HG03135 (cell line): ENCODE measurements around the gene JMY.
"Not testable (repeated sequence)": the region's sequence is repeated elsewhere in the genome, so short reads cannot be mapped to it uniquely, and the experiment has no call there.

Experiments used
- ATAC-seq: cut with Tn5 transposase; IDR thresholded peaks from one replicate; pipeline ENCODE4 v1.9.1; 2021; ENCODE audit warnings: mild to moderate bottlenecking, moderate library complexity; ENCODE audit not compliant: unreplicated experiment

Gene JMY

GRCh38 chr5:79236970-79237739 is 1.2 kb downstream of the JMY start:
- peak; percentile 26 for ATAC-seq

DNA sequence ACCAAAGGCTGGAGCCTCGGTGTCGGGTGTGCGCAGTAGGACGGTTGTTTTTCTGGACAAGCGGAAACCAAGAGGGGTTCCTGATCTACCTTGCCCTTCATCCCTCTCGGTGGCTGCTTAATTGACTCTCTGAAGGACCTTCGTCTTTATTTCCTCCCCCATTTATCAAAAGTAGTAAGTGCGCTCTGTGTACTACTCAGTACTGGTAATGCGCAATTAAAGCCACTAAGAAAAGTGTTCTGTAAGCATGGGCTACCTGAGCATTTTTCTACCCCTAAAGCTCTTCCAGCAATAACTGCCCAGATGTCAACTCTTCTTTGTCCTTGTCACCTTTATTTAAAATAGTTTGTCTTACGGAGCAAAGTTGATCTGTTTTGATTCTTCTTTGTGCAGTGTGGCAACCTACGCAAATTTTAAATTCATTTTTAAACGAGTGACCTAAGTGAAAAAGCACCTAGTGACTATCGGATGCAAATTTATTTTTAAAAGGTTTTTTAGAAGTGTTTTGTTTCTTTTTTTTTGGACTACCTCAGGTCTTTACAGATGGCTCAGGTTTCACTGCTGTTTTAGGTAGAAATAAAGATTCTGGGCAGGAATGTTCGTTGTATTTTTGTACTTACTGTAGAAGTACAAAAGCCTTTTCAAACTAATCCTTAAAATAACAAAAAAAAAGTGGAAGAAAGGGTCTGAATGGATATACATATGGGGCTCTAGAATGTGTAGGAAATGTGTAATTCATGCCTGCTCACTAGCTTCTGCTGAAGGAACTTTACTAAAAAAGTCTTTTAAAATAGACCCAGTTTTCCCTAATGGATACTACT is 2.0 kb downstream of the JMY start:
- no peak for ATAC-seq

DNA sequence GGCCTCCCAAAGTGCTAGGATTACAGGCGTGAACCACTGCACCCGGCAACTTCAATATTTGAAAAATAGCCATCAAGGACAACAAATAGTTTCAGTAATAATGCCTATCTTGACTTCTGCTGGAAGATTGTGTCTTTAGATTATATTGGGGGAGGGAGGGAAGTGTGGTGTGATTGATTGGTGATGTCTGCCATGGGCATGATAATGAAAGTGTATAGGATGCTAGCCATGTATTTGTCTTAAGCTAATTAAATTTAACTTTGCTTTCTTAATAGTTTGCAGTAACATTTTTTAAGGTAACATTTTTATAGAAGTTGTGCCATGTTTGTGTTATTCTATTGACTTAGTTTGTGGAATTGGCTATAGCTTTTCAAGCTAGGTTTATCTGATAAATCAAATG is 4.6 kb downstream of the JMY start:
- no peak for ATAC-seq

DNA sequence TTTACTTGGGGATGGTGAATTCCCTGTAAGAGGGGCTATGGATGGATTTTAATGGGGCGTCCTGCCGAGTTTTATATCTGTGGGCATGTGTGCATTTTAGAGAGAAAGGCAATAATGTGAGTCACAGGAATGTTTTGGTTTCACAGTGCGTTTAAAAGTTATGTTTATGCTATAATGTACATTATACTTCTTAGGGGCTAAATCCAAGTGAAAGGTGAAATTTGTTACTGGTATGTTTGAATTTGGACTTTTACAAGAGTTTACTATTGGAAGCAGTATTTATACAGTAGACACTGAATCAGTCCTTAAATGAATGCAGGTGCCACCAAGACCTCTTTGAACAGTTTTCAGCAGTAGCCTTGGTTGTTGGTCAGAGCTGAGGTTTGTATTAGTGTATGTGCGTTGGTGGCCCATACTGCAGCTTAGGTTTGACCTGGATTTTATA is 5.6 kb downstream of the JMY start:
- no peak for ATAC-seq

DNA sequence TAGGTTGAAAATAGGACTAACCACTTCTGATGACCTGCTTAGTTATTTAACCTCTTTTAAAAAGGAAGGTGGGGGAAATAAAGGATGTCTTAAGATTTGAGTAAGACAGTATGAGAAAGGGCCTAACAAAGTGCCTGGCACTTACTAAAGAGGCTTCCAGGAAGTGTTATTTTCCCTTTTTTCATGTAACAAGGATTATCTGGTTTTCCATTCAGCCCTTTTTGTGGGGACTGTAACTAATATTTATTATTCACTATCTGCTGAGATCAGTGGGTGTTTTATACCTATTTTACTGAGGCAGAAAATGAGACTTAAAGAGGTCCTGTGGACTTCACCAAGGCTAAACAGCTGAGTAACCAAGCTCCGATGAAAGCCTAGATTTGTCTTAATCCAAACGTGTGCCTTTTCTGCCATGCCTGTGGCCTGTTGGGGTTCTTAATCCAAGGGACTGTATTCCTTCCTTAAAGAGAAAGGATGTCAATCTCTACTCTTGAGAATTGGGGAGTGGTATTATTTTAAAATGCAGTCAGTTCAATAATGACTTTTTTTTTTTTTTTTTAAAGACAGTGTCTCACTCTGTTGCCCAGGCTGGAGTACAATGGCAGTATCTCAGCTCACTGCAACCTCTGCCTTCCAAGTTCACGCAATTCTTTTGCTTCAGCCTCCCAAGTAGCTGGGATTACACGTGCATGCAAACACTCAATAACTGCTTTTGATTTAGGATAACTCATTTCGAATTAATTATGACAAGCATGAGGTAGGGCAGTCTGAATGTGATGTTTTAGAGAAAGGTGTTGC is 6.5 kb downstream of the JMY start:
- ATAC-seq, result no peak

DNA sequence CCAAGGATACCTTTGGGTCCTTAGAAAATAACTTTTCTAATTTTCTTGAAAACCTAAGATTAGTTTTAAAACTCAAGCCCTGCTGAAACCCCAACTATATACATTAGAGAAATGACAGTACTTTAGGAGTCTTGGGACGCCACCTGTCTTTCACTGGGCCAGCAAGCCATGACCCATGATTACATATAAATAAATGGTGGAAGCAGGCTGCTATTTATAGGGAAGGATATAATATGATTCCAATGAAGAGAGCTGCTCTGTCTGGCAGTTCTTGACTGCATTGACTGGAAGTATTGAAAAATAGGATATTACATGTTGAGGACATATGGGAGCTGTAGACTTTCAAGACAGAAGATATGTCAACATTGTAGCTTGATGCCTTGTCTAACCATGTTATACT is 7.3 kb downstream of the JMY start:
- no peak for ATAC-seq

- ATAC-seq, result not testable (repeated sequence)
Measured at GRCh38 chr5:79254067-79254466, 18.1 kb downstream of the JMY start.

DNA sequence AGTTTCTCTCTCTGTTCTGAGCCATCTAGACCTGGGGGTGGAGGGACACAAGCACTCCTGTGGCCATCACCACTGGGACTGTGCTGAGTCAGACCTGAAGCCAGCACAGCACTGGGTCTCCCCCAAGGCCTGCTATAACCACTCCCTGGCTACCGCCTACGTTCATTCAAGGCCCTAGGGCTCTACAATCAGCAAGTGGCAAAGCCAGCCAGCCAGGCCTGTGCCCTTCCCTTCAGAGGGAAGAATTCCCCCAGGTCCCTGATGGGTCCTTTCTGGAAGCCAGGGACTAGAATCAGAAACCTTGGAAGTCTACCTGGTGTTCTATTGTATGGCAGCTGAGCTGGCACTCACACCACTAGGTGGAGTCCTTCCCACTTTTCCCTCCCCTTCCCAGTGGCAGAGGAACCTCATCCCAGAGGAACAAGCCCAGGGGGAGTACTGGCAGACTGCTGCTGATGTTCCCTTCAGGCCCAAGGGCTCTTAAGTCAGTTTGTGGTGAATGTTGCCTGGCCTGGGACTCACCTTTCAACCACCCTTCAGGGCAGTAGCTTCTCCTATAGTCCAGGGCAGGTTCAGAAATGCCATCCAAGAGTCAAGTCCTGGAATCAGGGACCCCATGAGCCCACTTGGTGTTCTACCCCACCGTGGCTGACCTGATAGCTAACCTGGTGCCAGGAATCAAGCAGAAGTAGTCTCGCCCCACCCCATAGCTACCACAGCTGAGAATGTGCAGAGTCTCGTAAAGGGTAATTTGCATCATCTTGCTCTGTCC is 20.0 kb downstream of the JMY start:
- ATAC-seq, result no peak

GRCh38 chr5:79256563-79256962 is 20.6 kb downstream of the JMY start:
- no peak for ATAC-seq

GRCh38 chr5:79257314-79257713 is 21.4 kb downstream of the JMY start:
- no peak for ATAC-seq

DNA sequence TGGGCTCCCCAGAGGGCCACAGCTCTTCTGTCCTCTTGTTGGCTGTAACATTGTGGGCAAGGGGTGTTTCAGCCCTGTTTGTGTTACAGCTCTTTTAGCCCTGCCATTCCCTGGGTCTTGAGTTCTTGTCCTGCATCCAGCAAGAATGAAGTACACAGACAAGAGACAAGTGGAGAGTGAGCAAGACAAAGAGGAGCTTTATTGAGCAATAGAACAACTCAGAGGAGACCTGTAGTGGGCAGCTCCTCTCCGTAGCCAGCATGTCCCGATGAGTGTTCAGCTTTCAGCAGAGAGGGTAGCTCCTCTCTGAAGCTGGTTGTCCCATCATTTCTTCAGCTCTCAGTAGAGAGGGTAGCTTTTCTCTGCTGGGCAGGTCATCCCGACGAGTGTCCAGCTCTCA is 22.9 kb downstream of the JMY start:
- no peak for ATAC-seq

GRCh38 chr5:79259383-79259782 is 23.5 kb downstream of the JMY start:
- ATAC-seq, result no peak

- ATAC-seq, result no peak
Measured at GRCh38 chr5:79259810-79260209, 23.9 kb downstream of the JMY start.

- no peak for ATAC-seq
Measured at GRCh38 chr5:79261897-79262296, 26.0 kb downstream of the JMY start.

GRCh38 chr5:79263290-79263689 is 27.4 kb downstream of the JMY start:
- ATAC-seq, result no peak

DNA sequence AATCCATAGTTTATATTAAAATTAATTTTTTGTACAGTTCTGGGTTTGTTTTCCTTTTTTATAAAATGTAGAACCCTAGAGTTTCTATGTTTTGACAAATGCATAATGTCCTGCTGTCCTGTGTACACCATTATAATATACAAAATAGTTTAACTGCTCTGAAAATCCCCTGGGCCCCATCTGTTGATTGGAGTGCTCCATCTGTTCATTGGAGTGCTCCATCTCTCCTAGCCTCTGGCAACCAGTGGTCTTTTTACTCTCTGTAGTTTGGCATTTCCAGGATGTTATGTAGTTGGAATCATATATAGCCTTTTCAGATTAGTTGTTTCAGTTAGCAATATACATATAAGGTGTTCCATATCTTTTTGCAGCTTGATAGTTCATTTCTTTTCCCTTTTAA is 31.2 kb downstream of the JMY start:
- no peak for ATAC-seq

- no peak for ATAC-seq
Measured at GRCh38 chr5:79269733-79270166, 33.8 kb downstream of the JMY start.

GRCh38 chr5:79273341-79273740 is 37.4 kb downstream of the JMY start:
- ATAC-seq, result no peak

GRCh38 chr5:79284846-79285245 is 48.9 kb downstream of the JMY start:
- no peak for ATAC-seq

DNA sequence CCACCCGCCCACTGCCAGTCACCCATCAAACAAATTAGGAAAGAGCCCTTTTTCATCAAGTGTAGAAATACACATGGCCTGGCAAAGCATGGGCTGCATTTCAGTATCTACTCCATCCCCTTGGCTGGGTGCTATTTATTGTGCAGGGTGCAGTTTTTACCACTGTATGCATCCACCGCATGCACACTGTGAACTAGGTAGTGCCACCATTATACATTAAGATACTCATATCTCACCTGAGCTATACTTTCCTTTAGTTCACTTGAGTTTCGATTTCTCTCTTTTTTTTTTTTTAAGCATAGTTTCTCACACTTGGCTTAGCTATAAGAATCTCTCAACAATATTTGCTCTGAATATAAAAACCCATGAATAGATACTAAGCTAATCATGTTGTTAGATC is 49.4 kb downstream of the JMY start:
- ATAC-seq, result no peak

GRCh38 chr5:79285833-79286232 is 49.9 kb downstream of the JMY start:
- ATAC-seq, result no peak
